Measurements from ENCODE around the gene ANKRD52.
"Not testable (repeated sequence)": the region's sequence is repeated elsewhere in the genome, so short reads cannot be mapped to it uniquely, and the experiment has no call there.

The ANKRD52 gene

GRCh38 chr12:56208006-56208405 is 50.2 kb downstream of the ANKRD52 start:
- no peak for DNase-seq (ENCODE audit: low read depth, low spot score)

- no peak for DNase-seq (ENCODE audit: low read depth, low spot score)
Measured at GRCh38 chr12:56206452-56207166, 51.6 kb downstream of the ANKRD52 start.

- DNase-seq (ENCODE audit: low read depth, low spot score), result no peak
Measured at GRCh38 chr12:56205445-56205844, 52.7 kb downstream of the ANKRD52 start.

- DNase-seq (ENCODE audit: low read depth, low spot score), result no peak
Measured at GRCh38 chr12:56204275-56204674, 53.9 kb downstream of the ANKRD52 start.

DNA sequence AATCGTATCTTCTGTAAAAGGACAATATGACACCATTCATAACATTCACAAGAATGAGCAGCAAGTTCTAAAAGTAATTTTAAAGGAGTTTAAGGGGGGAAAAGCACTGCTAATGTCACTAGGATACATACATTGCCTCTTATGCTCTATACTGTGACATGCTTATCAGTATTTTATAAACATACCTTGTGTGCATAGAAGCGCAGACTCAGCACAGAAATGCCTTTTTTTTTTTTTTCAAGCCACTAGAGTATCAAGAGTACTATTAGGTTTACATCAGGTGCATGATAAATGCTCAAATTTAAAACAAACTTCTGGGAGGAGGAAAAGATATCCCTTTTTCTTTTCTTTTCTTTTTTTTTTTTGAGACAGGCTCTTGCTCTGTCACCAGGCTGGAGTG is 55.3 kb downstream of the ANKRD52 start:
- no peak for DNase-seq (ENCODE audit: low read depth, low spot score)

DNA sequence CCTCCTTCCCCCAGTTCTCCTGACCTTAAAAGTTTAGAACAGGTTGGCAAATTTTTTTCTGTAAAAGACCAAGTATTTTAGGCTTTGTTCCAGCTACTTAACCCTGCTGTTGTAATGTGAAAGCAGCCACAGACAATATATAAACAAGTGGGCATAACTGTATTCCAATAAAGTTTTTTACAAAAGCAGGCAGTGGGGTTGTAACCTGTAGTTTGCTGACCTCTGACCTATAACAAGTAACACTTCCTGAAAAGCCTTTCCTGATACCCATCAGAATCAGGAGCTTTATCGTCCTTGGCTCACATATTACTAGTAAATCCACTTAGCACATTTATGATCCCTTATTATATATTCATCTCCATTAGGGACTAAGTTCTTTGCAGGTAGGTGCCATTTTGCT is 55.8 kb downstream of the ANKRD52 start:
- DNase-seq (ENCODE audit: low read depth, low spot score), result no peak

DNA sequence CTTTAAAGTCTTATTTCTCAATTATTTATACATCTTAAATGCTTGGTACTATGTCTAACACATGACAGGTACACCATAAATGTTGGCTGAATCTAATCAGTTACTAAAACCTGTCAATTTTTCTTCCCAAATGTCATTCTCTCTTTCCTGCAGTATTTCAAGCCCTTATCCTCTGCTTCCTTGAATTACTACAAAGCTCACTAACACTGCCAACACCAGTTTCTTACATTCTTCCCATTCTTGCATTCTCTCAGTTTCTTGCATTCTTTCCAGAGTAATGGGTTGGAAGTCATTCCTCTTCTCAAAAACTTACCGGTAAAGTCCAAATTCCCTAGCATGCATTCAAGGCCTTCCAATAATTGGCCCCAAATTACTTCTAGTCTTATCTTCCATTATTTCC is 59.3 kb downstream of the ANKRD52 start:
- no peak for DNase-seq (ENCODE audit: low read depth, low spot score)

GRCh38 chr12:56197921-56198635 is 60.1 kb downstream of the ANKRD52 start:
- DNase-seq (ENCODE audit: low read depth, low spot score), result no peak

- DNase-seq (ENCODE audit: low read depth, low spot score), result not testable (repeated sequence)
Measured at GRCh38 chr12:56196818-56197550, 61.2 kb downstream of the ANKRD52 start.

DNA sequence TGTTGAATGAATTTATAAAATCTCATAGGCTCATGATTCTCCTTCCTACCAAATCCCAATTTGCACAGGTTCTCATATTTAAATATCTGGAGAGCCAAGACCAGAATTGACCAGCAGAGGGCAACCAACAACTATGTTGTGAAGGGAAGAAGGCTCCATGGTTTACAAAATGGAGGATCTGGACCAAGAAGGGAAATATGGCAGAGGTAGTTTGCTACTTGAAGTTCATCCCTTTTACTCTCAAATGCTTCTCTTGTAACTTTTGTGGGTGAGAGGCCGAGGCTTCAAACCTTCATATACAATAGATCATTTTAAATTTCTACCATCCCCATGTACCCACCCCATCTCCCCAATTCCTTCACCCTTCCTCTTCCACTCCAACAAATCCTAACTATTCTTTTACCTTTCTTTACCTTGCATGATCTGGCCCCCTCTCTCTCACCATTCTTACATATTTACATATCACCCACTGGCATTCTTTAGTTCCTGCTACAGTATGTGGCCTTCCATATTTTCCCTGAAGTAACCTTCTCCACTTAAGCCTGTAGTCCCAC is 65.1 kb downstream of the ANKRD52 start:
- DNase-seq (ENCODE audit: low read depth, low spot score), result peak; percentile 46

GRCh38 chr12:56192582-56192981 is 65.6 kb downstream of the ANKRD52 start:
- DNase-seq (ENCODE audit: low read depth, low spot score), result no peak

GRCh38 chr12:56190695-56191155 is 67.5 kb downstream of the ANKRD52 start:
- DNase-seq (ENCODE audit: low read depth, low spot score), result no peak

GRCh38 chr12:56189918-56190694 is 68.1 kb downstream of the ANKRD52 start:
- peak; percentile 69 for DNase-seq (ENCODE audit: low read depth, low spot score)

GRCh38 chr12:56189099-56189917 is 68.9 kb downstream of the ANKRD52 start, which contains the start of gene SMARCC2:
Gene SMARCC2, minus strand, starts transcription at chr12:56189483. Its CDS starts 22 bp downstream, at chr12:56189461.
- DNase-seq (ENCODE audit: low read depth, low spot score), result peak; percentile 65

DNA sequence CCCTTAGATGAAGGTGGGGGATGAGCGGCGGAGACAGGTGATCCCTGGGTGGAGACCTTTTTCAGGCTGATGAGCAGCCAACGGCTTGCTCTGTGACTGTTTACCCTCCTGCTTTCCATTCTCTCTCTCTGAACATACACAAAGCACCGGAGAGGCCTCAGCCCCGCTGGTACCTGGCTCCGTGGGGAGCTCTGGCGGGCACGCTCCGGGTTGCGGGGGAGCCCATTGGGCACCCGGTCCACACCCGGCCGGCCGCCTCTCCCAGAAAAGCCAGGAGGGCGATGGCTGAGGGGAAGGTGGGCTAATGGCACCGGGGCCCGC is 69.4 kb downstream of the ANKRD52 start:
- DNase-seq (ENCODE audit: low read depth, low spot score), result no peak

- DNase-seq (ENCODE audit: low read depth, low spot score), result no peak
Measured at GRCh38 chr12:56188131-56188777, 69.9 kb downstream of the ANKRD52 start.
